NCI-H526 treated with DMSO at 0.1 percent for 48 hours (cell line): ENCODE data around the gene AP3D1.

ENCODE experiments used
- DNase-seq: peaks from one replicate; lab custom pipeline; 2025; lab: John Stamatoyannopoulos, UW

AP3D1 gene

GRCh38 chr19:2061495-2062388 lies 89.6 kb downstream of the AP3D1 start:
- peak; percentile 95 for DNase-seq

DNA sequence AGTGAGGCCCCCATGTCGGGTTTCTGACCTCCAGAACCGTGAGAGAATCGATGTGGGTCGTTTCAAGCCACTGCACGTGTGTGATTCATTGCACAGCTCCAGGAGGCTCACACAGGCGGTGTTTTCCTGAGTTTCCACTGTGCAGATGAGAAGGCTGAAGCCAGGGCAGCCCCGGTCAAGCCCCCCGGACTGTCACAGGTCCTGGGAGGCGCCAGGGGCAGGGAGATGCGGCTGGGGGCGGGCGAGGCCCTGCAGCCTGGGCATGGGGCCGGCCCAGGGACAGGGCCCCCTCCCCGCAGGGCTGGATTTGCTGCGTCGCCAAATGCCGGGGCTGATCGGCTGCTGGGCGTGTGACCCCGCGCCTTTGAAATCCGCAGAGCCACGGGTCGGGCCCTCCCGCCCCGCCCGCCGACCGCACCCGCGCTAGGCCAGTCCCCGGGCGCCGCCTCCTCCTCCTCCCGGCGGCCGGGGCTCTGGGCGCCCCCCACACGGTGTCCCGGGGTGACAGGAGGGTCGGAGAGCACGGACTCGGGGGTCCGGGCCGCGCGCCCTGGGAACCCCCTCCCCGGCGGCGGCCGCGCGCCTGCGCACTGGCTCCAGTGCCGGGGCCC lies 90.4 kb downstream of the AP3D1 start:
- peak; percentile 40 for DNase-seq

- DNase-seq: peak; percentile 25
These were observed 91.8 kb downstream of the AP3D1 start for GRCh38 chr19:2059422-2060201.

- no peak for DNase-seq
These were observed 92.6 kb downstream of the AP3D1 start for GRCh38 chr19:2058570-2059421.

DNA sequence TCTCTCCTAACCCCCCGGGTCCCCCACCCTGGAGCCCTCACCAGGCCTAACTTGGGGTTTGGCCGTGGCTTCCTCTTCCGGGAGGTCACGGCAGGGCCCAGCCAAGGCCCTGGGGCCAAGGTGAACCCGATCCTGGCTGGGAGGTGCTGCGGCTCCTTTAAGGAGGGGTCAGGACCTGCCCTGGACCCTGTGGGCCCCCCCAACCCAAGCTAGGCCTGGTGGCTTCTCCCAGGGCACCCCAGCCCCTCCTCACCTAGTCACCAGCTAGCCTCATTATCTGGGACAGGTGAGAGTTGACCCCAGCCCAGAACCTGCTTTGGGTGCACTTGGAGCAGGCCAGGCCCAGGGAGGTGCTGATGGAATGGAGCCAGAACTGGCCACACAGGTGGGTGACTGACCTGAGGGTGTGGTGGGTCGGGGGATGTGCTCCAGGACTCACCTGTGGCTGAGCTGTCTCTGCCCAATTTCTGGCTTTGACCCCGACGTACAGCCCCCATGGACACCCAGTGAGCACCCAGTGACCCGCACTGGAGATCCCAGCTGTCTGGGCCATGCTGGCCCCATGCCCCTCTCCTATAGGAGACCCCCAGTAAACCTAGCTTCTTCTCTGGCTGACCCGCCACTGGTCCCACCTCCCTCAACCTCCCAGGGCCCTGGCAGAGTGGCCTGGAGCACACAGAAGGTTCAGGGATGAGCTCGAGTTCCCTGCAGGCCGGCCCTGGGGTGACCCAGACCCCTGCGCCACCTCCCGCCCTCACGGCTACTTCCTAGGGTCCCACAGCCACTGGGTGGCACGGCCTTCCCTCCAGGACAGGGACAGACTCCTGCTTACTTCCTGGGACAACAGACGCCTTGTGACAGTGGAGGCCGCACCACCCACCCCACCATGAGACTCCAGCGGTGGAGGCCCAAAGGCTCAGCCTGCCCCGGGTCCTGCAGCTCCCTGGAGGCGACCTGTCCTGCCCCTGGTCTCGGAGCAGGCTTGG lies 93.6 kb downstream of the AP3D1 start:
- DNase-seq: no peak

GRCh38 chr19:2056837-2057192 lies 94.6 kb downstream of the AP3D1 start:
- DNase-seq: no peak

DNA sequence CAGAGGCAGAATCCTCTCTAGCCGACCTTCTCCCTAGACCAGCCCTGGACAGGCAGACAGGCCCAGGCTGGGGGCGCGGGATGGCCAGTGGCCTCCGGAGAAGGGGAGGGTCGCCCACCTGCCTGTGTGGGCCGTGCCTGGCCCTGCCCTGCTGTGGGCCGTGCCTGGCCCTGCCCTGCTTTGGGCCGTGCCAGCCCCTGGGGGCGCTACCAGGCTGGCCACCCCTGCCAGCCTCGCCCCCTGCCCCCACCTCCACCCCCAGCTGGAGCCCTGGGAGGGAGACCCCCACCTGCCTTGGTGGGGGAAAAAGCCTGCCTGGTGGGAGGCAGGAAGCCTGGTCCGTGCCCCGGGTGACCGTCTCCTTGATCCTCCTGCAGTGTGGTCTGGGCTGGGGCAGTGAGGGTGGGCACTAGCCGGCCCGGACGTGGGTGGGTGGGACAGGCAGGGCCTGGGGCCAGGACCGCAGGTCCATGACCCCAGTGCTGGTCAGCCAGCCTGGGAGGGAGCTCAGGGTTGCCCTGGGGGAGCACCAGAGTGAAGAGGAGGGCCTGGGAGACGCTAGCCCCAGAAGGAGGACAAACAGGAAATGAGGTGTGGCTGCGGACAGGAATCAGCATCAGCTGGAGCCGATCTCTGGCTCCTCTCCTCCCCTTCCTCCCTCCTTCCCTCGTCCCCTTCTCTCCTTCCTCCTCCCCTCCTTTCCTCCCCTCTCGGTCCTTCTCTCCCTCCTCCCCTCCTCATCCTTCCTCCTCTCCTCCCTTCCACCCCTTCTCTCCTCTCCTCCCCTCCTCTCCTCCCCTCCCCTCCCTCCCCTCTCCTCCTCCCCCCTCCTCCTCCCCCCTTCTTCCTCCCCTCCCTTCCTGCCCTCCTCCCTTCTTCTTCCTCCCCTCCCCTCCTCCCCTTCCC lies 95.2 kb downstream of the AP3D1 start:
- DNase-seq: no peak

DNA sequence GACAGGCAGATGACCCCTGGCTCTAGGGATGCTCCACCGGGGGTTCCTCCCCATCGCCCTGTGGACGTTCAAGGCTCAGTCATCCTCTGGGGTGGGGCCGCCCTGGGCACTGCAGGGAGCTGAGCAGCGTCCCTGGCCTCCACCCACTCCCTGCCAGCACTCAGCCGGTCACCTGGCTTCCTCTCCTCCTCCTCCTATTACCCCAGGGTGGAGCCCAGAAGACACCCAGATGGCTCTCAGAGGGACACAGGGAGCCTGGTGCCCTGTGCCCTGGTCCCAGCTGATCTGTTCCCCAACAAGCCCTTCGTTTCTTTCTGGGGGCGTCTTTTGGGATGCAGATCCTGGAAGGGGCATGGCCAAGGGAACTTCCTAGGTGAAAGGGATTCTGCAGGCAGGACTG lies 96.6 kb downstream of the AP3D1 start:
- no peak for DNase-seq

- no peak for DNase-seq
These were observed 97.6 kb downstream of the AP3D1 start for GRCh38 chr19:2053601-2054389.

GRCh38 chr19:2051773-2052704 lies 99.3 kb downstream of the AP3D1 start:
- DNase-seq: no peak

GRCh38 chr19:2050991-2051772 lies 100.2 kb downstream of the AP3D1 start, which contains the start of gene MKNK2:
Gene MKNK2, minus strand, starts transcription at chr19:2051244. Its CDS starts 393 bp downstream, at chr19:2050851.
- DNase-seq: peak; percentile 41
